ENCODE results near the gene POLE3.

POLE3 gene

GRCh38 chr9:113428062-113428615 is 17.7 kb upstream of the POLE3 start:
- Histone ChIP-seq H3K4me2 (ENCODE audit: low read depth, low read length) (no peak overlapping the region), H3K9ac (ENCODE audit: low read length) (no peak overlapping the region), H3F3A (ENCODE audit: insufficient read depth, low read length) (no peaks in the 10 kb centered on the region), H3K79me2 (ENCODE audit: low read length) (no peaks in the 10 kb centered on the region), H2AFZ (ENCODE audit: low read length) (no peak overlapping the region), H3K4me1 (ENCODE audit: low read length) (no peaks in the 10 kb centered on the region), H3K9me3 (replicated peaks; ENCODE audit: insufficient read depth, low read length) (no peaks in the 10 kb centered on the region), H3K4me3 (ENCODE audit: low read length) (no peak overlapping the region), H4K20me1 (ENCODE audit: insufficient read depth, low read length) (no peaks in the 10 kb centered on the region), H3K9me2 (replicated peaks; ENCODE audit: insufficient read depth, low read length) (no peaks in the 10 kb centered on the region), H3K27ac (ENCODE audit: low read length) (no peak overlapping the region), H3K27me3 (replicated peaks; ENCODE audit: insufficient read depth, low read length) (no peaks in the 10 kb centered on the region), H3K36me3 (replicated peaks; ENCODE audit: insufficient read depth, low read length) (no peaks in the 10 kb centered on the region)
- TF ChIP-seq EZH2phosphoT487 (IDR thresholded peaks at IDR 0.05; ENCODE audit: low read length): no peak
- no peak for TF ChIP-seq EZH2 (optimal IDR thresholded peaks at IDR 0.05; ENCODE audit: low read depth, low read length)
- TF ChIP-seq CTCF (IDR thresholded peaks at IDR 0.05; ENCODE audit: low read length): no peak
- DNase-seq: no peak

GRCh38 chr9:113427629-113428028 is 17.2 kb upstream of the POLE3 start:
- Histone ChIP-seq H3K27me3 (replicated peaks; ENCODE audit: insufficient read depth, low read length) (no peaks in the 10 kb centered on the region), H3K4me1 (ENCODE audit: low read length) (no peaks in the 10 kb centered on the region), H3K79me2 (ENCODE audit: low read length) (no peaks in the 10 kb centered on the region), H3K4me2 (ENCODE audit: low read depth, low read length) (no peak overlapping the region), H3K9me2 (replicated peaks; ENCODE audit: insufficient read depth, low read length) (no peaks in the 10 kb centered on the region), H3F3A (ENCODE audit: insufficient read depth, low read length) (no peaks in the 10 kb centered on the region), H3K9ac (ENCODE audit: low read length) (no peak overlapping the region), H3K27ac (ENCODE audit: low read length) (no peak overlapping the region), H4K20me1 (ENCODE audit: insufficient read depth, low read length) (no peaks in the 10 kb centered on the region), H3K4me3 (ENCODE audit: low read length) (no peak overlapping the region), H3K36me3 (replicated peaks; ENCODE audit: insufficient read depth, low read length) (no peaks in the 10 kb centered on the region), H3K9me3 (replicated peaks; ENCODE audit: insufficient read depth, low read length) (no peaks in the 10 kb centered on the region), H2AFZ (ENCODE audit: low read length) (no peak overlapping the region)
- no peak for TF ChIP-seq CTCF (IDR thresholded peaks at IDR 0.05; ENCODE audit: low read length)
- TF ChIP-seq EZH2 (optimal IDR thresholded peaks at IDR 0.05; ENCODE audit: low read depth, low read length): no peak
- TF ChIP-seq EZH2phosphoT487 (IDR thresholded peaks at IDR 0.05; ENCODE audit: low read length): no peak
- DNase-seq: no peak

- H4K20me1 ChIP-seq (ENCODE audit: insufficient read depth, low read length): no peaks in the 10 kb centered on the region
- H3K79me2 ChIP-seq (ENCODE audit: low read length): no peaks in the 10 kb centered on the region
- H3K9me3 ChIP-seq (replicated peaks; ENCODE audit: insufficient read depth, low read length): no peaks in the 10 kb centered on the region
- no peak for TF ChIP-seq EZH2 (optimal IDR thresholded peaks at IDR 0.05; ENCODE audit: low read depth, low read length)
- no peaks in the 10 kb centered on the region for H3K36me3 ChIP-seq (replicated peaks; ENCODE audit: insufficient read depth, low read length)
- H3F3A ChIP-seq (ENCODE audit: insufficient read depth, low read length): no peaks in the 10 kb centered on the region
- H3K27me3 ChIP-seq (replicated peaks; ENCODE audit: insufficient read depth, low read length): no peaks in the 10 kb centered on the region
- no peak overlapping the region for H3K27ac ChIP-seq (ENCODE audit: low read length)
- H3K9ac ChIP-seq (ENCODE audit: low read length): no peak overlapping the region
- H3K9me2 ChIP-seq (replicated peaks; ENCODE audit: insufficient read depth, low read length): no peaks in the 10 kb centered on the region
- no peak overlapping the region for H3K4me2 ChIP-seq (ENCODE audit: low read depth, low read length)
- no peak overlapping the region for H2AFZ ChIP-seq (ENCODE audit: low read length)
- H3K4me3 ChIP-seq (ENCODE audit: low read length): no peak overlapping the region
- H3K4me1 ChIP-seq (ENCODE audit: low read length): no peaks in the 10 kb centered on the region
- DNase-seq: no peak
These were observed 16.2 kb upstream of the POLE3 start for GRCh38 chr9:113426701-113427100.

GRCh38 chr9:113425072-113425471 is 14.6 kb upstream of the POLE3 start:
- DNase-seq: no peak
- Histone ChIP-seq H3K36me3 (replicated peaks; ENCODE audit: insufficient read depth, low read length) (no peaks in the 10 kb centered on the region), H2AFZ (ENCODE audit: low read length) (no peak overlapping the region), H3K4me1 (ENCODE audit: low read length) (no peaks in the 10 kb centered on the region), H3K9ac (ENCODE audit: low read length) (no peak overlapping the region), H3K9me3 (replicated peaks; ENCODE audit: insufficient read depth, low read length) (no peaks in the 10 kb centered on the region), H3K4me3 (ENCODE audit: low read length) (no peak overlapping the region), H3K27me3 (replicated peaks; ENCODE audit: insufficient read depth, low read length) (no peaks in the 10 kb centered on the region), H3K27ac (ENCODE audit: low read length) (no peak overlapping the region), H3K79me2 (ENCODE audit: low read length) (no peaks in the 10 kb centered on the region), H4K20me1 (ENCODE audit: insufficient read depth, low read length) (no peaks in the 10 kb centered on the region), H3F3A (ENCODE audit: insufficient read depth, low read length) (no peaks in the 10 kb centered on the region), H3K4me2 (ENCODE audit: low read depth, low read length) (no peak overlapping the region), H3K9me2 (replicated peaks; ENCODE audit: insufficient read depth, low read length) (no peaks in the 10 kb centered on the region)
- TF ChIP-seq EZH2 (optimal IDR thresholded peaks at IDR 0.05; ENCODE audit: low read depth, low read length) (no peak), EZH2phosphoT487 (IDR thresholded peaks at IDR 0.05; ENCODE audit: low read length) (no peak), CTCF (IDR thresholded peaks at IDR 0.05; ENCODE audit: low read length) (no peak)

Data from MM.1S (cell line).